Endothelial cell of umbilical vein (primary cell): ENCODE data around the gene COX6B1. TPM values are rescaled to one million over a fixed set of nuclear protein-coding genes. Genes with fewer than 3 reads are reported as not detected.

Experiments
- BruUV-seq: library from RNA; stranded (reverse); fragments of 400-500 nt; replicated peaks from 2 replicates; lab custom pipeline; 2021; lab: Mats Ljungman, UMichigan
- CTCF ChIA-PET: fragments of 300-600, 350-600 bp; sonication (Branson Sonifier 250); formaldehyde crosslinking; loops from one replicate; lab custom pipeline; 2021; ENCODE audit warnings: antibody characterized with exemption, inconsistent platforms; lab: Charles Lee
- POLR2A ChIA-PET: fragments of 300-600, 350-600 bp; sonication (Branson Sonifier 250); formaldehyde crosslinking; loops from one replicate; lab custom pipeline; 2021; ENCODE audit warnings: antibody characterized with exemption, inconsistent platforms; lab: Charles Lee
- DNase-seq: peaks from one replicate; pipeline ENCODE4 v3.0.0-alpha.2; 2011; ENCODE audit warnings: low read depth, low spot score
- FAIRE-seq: peaks from 2 replicates; lab custom pipeline; 2011; peaks lifted over from hg19 to GRCh38; lab: Jason Lieb, UNC
- H2AFZ ChIP-seq: 2 replicates; pipeline ENCODE4 v1.6.0; 2012; ENCODE audit warnings: low read depth, low read length, control low read depth, inconsistent platforms
- H3K27ac ChIP-seq: 2 replicates; pipeline ENCODE4 v1.5.1; 2011; ENCODE audit warnings: low read depth, mild to moderate bottlenecking, control low read depth, low read length, moderate library complexity; ENCODE audit not compliant: insufficient read depth
- H3K27me3 ChIP-seq, 2 experiments: 2 replicates each; pipeline versions ENCODE4 v1.6.0 to v1.6.1; 2011; ENCODE audit warnings: low read length in 2 of 2, mixed read lengths in 1 of 2; ENCODE audit not compliant: control insufficient read depth in 2 of 2, insufficient read depth in 2 of 2
- H3K36me3 ChIP-seq, 2 experiments: 2 replicates in 1 of 2; 3 replicates in 1 of 2; pipeline ENCODE4 v1.5.1; 2011; ENCODE audit warnings: low read length in 2 of 2, mild to moderate bottlenecking in 1 of 2, moderate library complexity in 1 of 2; ENCODE audit not compliant: control insufficient read depth in 2 of 2, insufficient read depth in 2 of 2; ENCODE audit errors: extremely low read depth in 1 of 2
- H3K4me1 ChIP-seq: 3 replicates; pipeline ENCODE4 v1.5.1; 2011; ENCODE audit warnings: mild to moderate bottlenecking, low read length; ENCODE audit not compliant: control insufficient read depth, insufficient read depth; ENCODE audit errors: extremely low read depth
- H3K4me2 ChIP-seq: 2 replicates; pipeline ENCODE4 v1.6.1; 2011; ENCODE audit warnings: low read length, control low read depth, mixed read lengths; ENCODE audit not compliant: insufficient read depth
- H3K4me3 ChIP-seq, 3 experiments: fragments of 200-600 bp in 1 of 3; sonication (generic), shearing (Covaris generic) in 1 of 3; replicated peaks in 1 of 3; 2 replicates each; pipeline ENCODE4 v1.5.1; 2011 to 2016; ENCODE audit warnings: control low read depth in 3 of 3, low read length in 3 of 3, mild to moderate bottlenecking in 2 of 3, inconsistent platforms in 1 of 3, low read depth in 1 of 3, moderate library complexity in 1 of 3; ENCODE audit not compliant: insufficient read depth in 1 of 3
- H3K79me2 ChIP-seq: 2 replicates; pipeline ENCODE4 v1.6.0; 2012; ENCODE audit warnings: low read length, inconsistent platforms; ENCODE audit not compliant: control insufficient read depth, insufficient read depth
- H3K9ac ChIP-seq: replicated peaks from 2 replicates; pipeline ENCODE3; 2011; ENCODE audit warnings: low read length, control low read depth; ENCODE audit not compliant: insufficient read depth; ENCODE audit errors: extremely low read depth
- H3K9me1 ChIP-seq: replicated peaks from 3 replicates; pipeline ENCODE4 v1.6.0; 2011; ENCODE audit warnings: mild to moderate bottlenecking, low read length; ENCODE audit not compliant: control insufficient read depth, insufficient read depth; ENCODE audit errors: extremely low read depth
- H3K9me3 ChIP-seq: replicated peaks from 2 replicates; pipeline ENCODE4 v1.5.1; 2012; ENCODE audit warnings: low read length, inconsistent platforms; ENCODE audit not compliant: control insufficient read depth, insufficient read depth
- H4K20me1 ChIP-seq: replicated peaks from 2 replicates; pipeline ENCODE3; 2011; ENCODE audit warnings: mild to moderate bottlenecking, low read length; ENCODE audit not compliant: control insufficient read depth, insufficient read depth; ENCODE audit errors: extremely low read depth
- CTCF ChIP-seq, 2 donors: IDR thresholded peaks; 1 replicate in 1 of 2; 2 replicates in 1 of 2; pipeline ENCODE4 v1.5.1; 2011; ENCODE audit warnings: low read length in 2 of 2, mild to moderate bottlenecking in 2 of 2, moderate library complexity in 2 of 2, control low read depth in 1 of 2, inconsistent platforms in 1 of 2, low read depth in 1 of 2; ENCODE audit not compliant: insufficient read depth in 1 of 2; ENCODE audit errors: extremely low read depth in 1 of 2
- EZH2 ChIP-seq: IDR thresholded peaks from 2 replicates; pipeline ENCODE4 v1.6.1; 2012; ENCODE audit warnings: borderline replicate concordance, low read depth, mild to moderate bottlenecking, moderate library complexity, low read length, inconsistent platforms; ENCODE audit not compliant: severe bottlenecking
- FOS ChIP-seq: IDR thresholded peaks from 2 replicates; pipeline ENCODE4 v1.6.1; 2011; ENCODE audit warnings: mild to moderate bottlenecking, low read length, moderate library complexity, borderline replicate concordance; ENCODE audit not compliant: insufficient read depth
- GATA2 ChIP-seq: IDR thresholded peaks from 2 replicates; pipeline ENCODE4 v1.7.0; 2011; ENCODE audit warnings: low read depth, mild to moderate bottlenecking, moderate library complexity, mixed read lengths, low read length; ENCODE audit not compliant: insufficient read length, insufficient read depth
- JUN ChIP-seq: IDR thresholded peaks from 2 replicates; pipeline ENCODE4 v1.6.1; 2011; ENCODE audit warnings: borderline replicate concordance, low read depth; ENCODE audit not compliant: insufficient read length, insufficient read depth
- MYC ChIP-seq: IDR thresholded peaks from one replicate; pipeline ENCODE4 v1.6.1; 2011; ENCODE audit warnings: mild to moderate bottlenecking, low read depth, low read length
- POLR2A ChIP-seq: IDR thresholded peaks from 2 replicates; pipeline ENCODE4 v1.6.1; 2012; ENCODE audit warnings: low read depth, mild to moderate bottlenecking, control low read depth, low read length
- POLR2AphosphoS5 ChIP-seq: IDR thresholded peaks from 2 replicates; pipeline ENCODE4 v1.6.1; 2012; ENCODE audit warnings: low read depth, mild to moderate bottlenecking, control low read depth, low read length, moderate library complexity; ENCODE audit not compliant: insufficient read depth
- dilution Hi-C: fragments of 300-500 bp; cut with MboI; formaldehyde crosslinking; loops from one replicate; pipeline ENCODE4 v1.15.0; 2019; ENCODE audit warnings: low sequenced_read_pairs; ENCODE audit not compliant: extremely low pct_ligation_motif_present
- intact Hi-C: fragments of 100-400 bp; cut with micrococcal nuclease; formaldehyde crosslinking; loops from one replicate; pipeline ENCODE4 v1.10.0; 2022
- polyA plus RNA-seq, 4 experiments: library from polyadenylated mRNA; depleted of rRNA in 3 of 4; stranded (reverse) in 3 of 4; unstranded in 1 of 4; fragments of >200 nt; gene quantifications; 2 replicates each; pipeline versions ENCODE4 v1.2.1 to v1.2.3, GENCODE V29; 2011 to 2012; ENCODE audit warnings: missing spikeins in 1 of 4
- total RNA-seq: library from RNA; stranded (reverse); gene quantifications from 2 replicates; pipeline ENCODE4 v1.2.3, GENCODE V29; 2021
- TF ChIP-seq, protein P1 (sequence below): IDR thresholded peaks from 2 replicates; pipeline ENCODE4 v1.6.1; 2011; ENCODE audit not compliant: insufficient read depth, insufficient read length

The COX6B1 gene
- total and polyA plus RNA-seq, 2 donors (not counting 3 experiments of a cell fraction or from before 2014, with no cell fraction given): 327 to 692 TPM

DNA sequence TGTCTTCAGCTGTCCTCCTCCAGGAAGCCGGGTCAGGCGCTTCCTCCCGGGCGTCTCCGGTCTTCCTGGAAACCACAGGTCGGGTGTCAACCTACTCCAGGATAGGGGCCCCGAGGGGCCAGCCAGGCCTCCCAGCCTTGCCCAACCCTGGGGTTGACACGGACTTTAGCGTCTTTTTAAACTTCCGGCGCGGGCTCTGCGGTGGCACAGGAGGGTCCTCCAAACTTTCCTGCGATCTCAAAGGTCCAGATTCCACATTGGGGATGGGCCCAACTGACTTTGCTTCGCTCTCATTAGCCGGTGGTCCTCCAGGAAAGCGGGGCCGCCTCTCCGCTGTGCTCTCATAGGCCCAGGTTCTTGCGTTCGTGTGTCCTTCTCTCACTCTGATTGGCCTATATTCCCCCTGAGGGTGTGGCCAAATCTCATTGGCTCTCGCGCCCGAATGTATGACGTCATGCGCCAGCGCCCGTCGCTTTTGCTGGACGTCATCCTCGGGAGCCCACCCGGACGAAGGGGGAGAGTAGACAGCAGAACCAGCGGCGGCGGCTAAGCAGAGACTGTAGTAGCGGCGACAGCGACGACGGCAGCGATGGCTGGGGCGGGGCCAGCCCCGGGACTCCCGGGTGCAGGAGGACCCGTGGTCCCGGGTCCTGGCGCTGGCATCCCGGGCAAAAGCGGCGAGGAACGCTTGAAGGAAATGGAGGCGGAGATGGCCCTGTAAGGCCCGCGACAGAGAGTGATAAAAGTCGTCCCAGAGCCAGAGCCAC, 19.4 kb upstream of the COX6B1 start, which contains the start of gene RBM42:
RBM42 (plus strand) TSS at position 472 of the 767 bp plus-strand sequence; CDS start at position 590, 118 bp downstream.
- dilution Hi-C loops (no loop called here), intact Hi-C loops (loop anchor here (1.0 to 5.0 kb wide), 3 partner anchors 16 to 81 kb away; partner anchors contain the start of genes HAUS5 and TMEM147)
- H3K9ac ChIP-seq: peak within 1 kb of the TSS; percentile 87
- TF ChIP-seq, protein P1, sequence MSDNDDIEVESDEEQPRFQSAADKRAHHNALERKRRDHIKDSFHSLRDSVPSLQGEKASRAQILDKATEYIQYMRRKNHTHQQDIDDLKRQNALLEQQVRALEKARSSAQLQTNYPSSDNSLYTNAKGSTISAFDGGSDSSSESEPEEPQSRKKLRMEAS: no peak
- peak; percentile 33 for TF ChIP-seq POLR2A
- TF ChIP-seq JUN: peak; percentile 92
- POLR2A ChIA-PET: no interaction called here
- BruUV-seq: no TSS peak
- H3K79me2 ChIP-seq: peaks cover 7% of the 10 kb centered on the region
- H3K27me3 ChIP-seq: no peaks in the 10 kb centered on the region
- peak within 1 kb of the TSS; percentile 82 for H3K4me2 ChIP-seq
- H3K27ac ChIP-seq: peak within 1 kb of the TSS; percentile 53
- H3K36me3 ChIP-seq: peaks cover 8 to 27% of the 10 kb centered on the region in 2 experiments
- H2AFZ ChIP-seq: peak within 1 kb of the TSS; percentile 58
- CTCF ChIA-PET: no interaction called here
- no peaks in the 10 kb centered on the region for H3K9me1 ChIP-seq
- peak within 1 kb of the TSS; percentile 70 to 98 (median 76) for H3K4me3 ChIP-seq
- no peaks in the 10 kb centered on the region for H3K9me3 ChIP-seq
- DNase-seq: peak; percentile 99
- H4K20me1 ChIP-seq: no peaks in the 10 kb centered on the region
- FAIRE-seq: peak; percentile 99
- H3K4me1 ChIP-seq: peaks cover 10% of the 10 kb centered on the region

GRCh38 chr19:35629332-35629633, 18.8 kb upstream of the COX6B1 start:
- Histone ChIP-seq H4K20me1 (no peaks in the 10 kb centered on the region), H3K4me1 (peaks cover 10% of the 10 kb centered on the region), H3K27ac (peak overlapping the region; percentile 53), H3K4me3 (peak overlapping the region; percentile 70 to 98 (median 76)), H3K79me2 (peaks cover 7% of the 10 kb centered on the region), H3K9me3 (no peaks in the 10 kb centered on the region), H3K9me1 (no peaks in the 10 kb centered on the region), H2AFZ (peak overlapping the region; percentile 57), H3K4me2 (peak overlapping the region; percentile 82), H3K9ac (peak overlapping the region; percentile 87), H3K27me3 (no peaks in the 10 kb centered on the region), H3K36me3 (peaks cover 8 to 33% of the 10 kb centered on the region in 2 experiments)
- intact Hi-C loops (loop anchor here (5.0 kb wide), 1 partner anchor 82 kb away; the partner anchor contains the start of gene TMEM147), dilution Hi-C loops (no loop called here)
- ChIA-PET POLR2A (no interaction called here), CTCF (no interaction called here)
- DNase-seq (no peak), FAIRE-seq (no peak)
- no peak for TF ChIP-seq FOS
- TF ChIP-seq GATA2: no peak
- TF ChIP-seq POLR2AphosphoS5: no peak
- TF ChIP-seq EZH2: no peak
- TF ChIP-seq JUN: no peak
- no peak for TF ChIP-seq CTCF (IDR thresholded peaks at IDR 0.05; ENCODE audit: extremely low read depth in 1 of 2, insufficient read depth in 1 of 2, low read depth in 1 of 2, low read length in 2 of 2)
- TF ChIP-seq POLR2A: no peak
- TF ChIP-seq MYC: no peak
- TF ChIP-seq, protein P1: no peak
- TSS peak; percentile 57 for BruUV-seq
